HepG2 (cell line): ENCODE data around the gene CD19. TPM values are rescaled to one million over a fixed set of nuclear protein-coding genes. Genes with fewer than 3 reads are reported as not detected.

Experiments
- DMAP1 ChIP-seq: IDR thresholded peaks from 2 replicates; pipeline ENCODE4 v1.6.1; 2016
- FOXJ3 ChIP-seq: sonication (generic); formaldehyde crosslinking; IDR thresholded peaks from 2 replicates; pipeline ENCODE4 v1.4.0; 2020; ENCODE audit warnings: missing genetic modification reagents, mild to moderate bottlenecking, borderline replicate concordance
- KAT7 ChIP-seq: IDR thresholded peaks from 2 replicates; pipeline ENCODE4 v1.6.1; 2018; ENCODE audit warnings: borderline replicate concordance, missing compliant biosample characterization
- KDM5A ChIP-seq: fragments of 200-600 bp; sonication (generic); IDR thresholded peaks from 2 replicates; pipeline ENCODE4 v1.7.0; 2018; ENCODE audit warnings: antibody characterized with exemption, mild to moderate bottlenecking, low read length, borderline replicate concordance
- KLF6 ChIP-seq: IDR thresholded peaks from 2 replicates; pipeline ENCODE4 v1.8.0; 2016; ENCODE audit warnings: missing biosample characterization, missing genetic modification reagents
- NFE2L2 ChIP-seq: fragments of 150-350 bp; IDR thresholded peaks from 2 replicates; pipeline ENCODE4 v1.6.1; 2014; ENCODE audit warnings: low read length
- NR1H2 ChIP-seq: sonication (generic); formaldehyde crosslinking; IDR thresholded peaks from 2 replicates; pipeline ENCODE4 v1.8.1; 2022; ENCODE audit warnings: low read depth, missing genetic modification reagents, borderline replicate concordance
- NR2F2 ChIP-seq: IDR thresholded peaks from 2 replicates; pipeline ENCODE4 v1.6.1; 2012; ENCODE audit warnings: low read depth, inconsistent platforms, borderline replicate concordance
- RBM39 ChIP-seq: fragments of 200-400 bp; formaldehyde crosslinking; IDR thresholded peaks from one replicate; pipeline ENCODE4 v1.6.1; 2018; ENCODE audit warnings: antibody characterized with exemption, mild to moderate bottlenecking, low read depth, low read length; ENCODE audit not compliant: poor library complexity, severe bottlenecking
- TARDBP ChIP-seq: sonication (generic); formaldehyde crosslinking; IDR thresholded peaks from 2 replicates; pipeline ENCODE4 v1.8.0; 2022; ENCODE audit warnings: mild to moderate bottlenecking, missing genetic modification reagents
- TBX2 ChIP-seq: sonication (generic); formaldehyde crosslinking; IDR thresholded peaks from 2 replicates; pipeline ENCODE4 v1.5.0; 2020; ENCODE audit warnings: missing genetic modification reagents, mild to moderate bottlenecking, borderline replicate concordance
- ZNF547 ChIP-seq: sonication (generic); formaldehyde crosslinking; IDR thresholded peaks from 2 replicates; pipeline ENCODE4 v1.5.1; 2020; ENCODE audit warnings: mild to moderate bottlenecking, missing genetic modification reagents
- ZZZ3 ChIP-seq: sonication (generic); formaldehyde crosslinking; IDR thresholded peaks from 2 replicates; pipeline ENCODE4 v1.4.0; 2020; ENCODE audit warnings: missing genetic modification reagents, mild to moderate bottlenecking, borderline replicate concordance
- polyA plus RNA-seq, 8 experiments: library from polyadenylated mRNA; depleted of rRNA in 3 of 8; stranded (reverse) in 7 of 8; unstranded in 1 of 8; fragments of >200 nt; fragmentation: Illumina TruSeq in 4 of 8; extraction: Trizol in 4 of 8; gene quantifications; 2 replicates each; pipeline versions ENCODE4 v1.2.1 to v1.2.3, GENCODE V29; 2011 to 2016; ENCODE audit warnings: low read depth in 4 of 8, missing spikeins in 1 of 8, mixed read lengths in 1 of 8; ENCODE audit not compliant: insufficient read depth in 1 of 8
- total RNA-seq, 5 experiments: library from RNA; depleted of rRNA; stranded (reverse); fragments of >200 nt; fragmentation: Illumina TruSeq; extraction: Trizol; gene quantifications; 2 replicates each; pipeline ENCODE4 v1.2.3, GENCODE V29; 2016; ENCODE audit warnings: low read depth in 1 of 5
- TF ChIP-seq, protein P1 (sequence below): sonication (generic); formaldehyde crosslinking; IDR thresholded peaks from 2 replicates; pipeline ENCODE4 v1.4.0; 2020; ENCODE audit warnings: missing genetic modification reagents
- TF ChIP-seq, protein P2 (sequence below): sonication (generic); formaldehyde crosslinking; IDR thresholded peaks from 2 replicates; pipeline ENCODE4 v1.9.0; 2021; ENCODE audit warnings: missing genetic modification reagents, borderline replicate concordance
- TF ChIP-seq, protein P3 (sequence below): sonication (generic); formaldehyde crosslinking; conservative IDR thresholded peaks from 2 replicates; pipeline ENCODE4 v1.4.0; 2020; ENCODE audit warnings: mild to moderate bottlenecking, missing genetic modification reagents, moderate library complexity
- TF ChIP-seq, protein P4 (sequence below): sonication (generic); formaldehyde crosslinking; IDR thresholded peaks from 2 replicates; pipeline ENCODE4 v1.5.1; 2020; ENCODE audit warnings: mild to moderate bottlenecking, moderate library complexity, missing genetic modification reagents
- TF ChIP-seq, protein P5 (sequence below): sonication (generic); formaldehyde crosslinking; conservative IDR thresholded peaks from 2 replicates; pipeline ENCODE4 v1.5.0; 2020; ENCODE audit warnings: missing genetic modification reagents
- TF ChIP-seq, protein P6 (sequence below): sonication (generic); formaldehyde crosslinking; IDR thresholded peaks from 2 replicates; pipeline ENCODE4 v1.4.0; 2020; ENCODE audit warnings: low read depth, mild to moderate bottlenecking, missing genetic modification reagents

Gene CD19
- total and polyA plus RNA-seq, 2 of the 13 experiments (the other 11 are each of a cell fraction or from before 2014, with no cell fraction given), result 0.55 to 1.1 TPM

DNA sequence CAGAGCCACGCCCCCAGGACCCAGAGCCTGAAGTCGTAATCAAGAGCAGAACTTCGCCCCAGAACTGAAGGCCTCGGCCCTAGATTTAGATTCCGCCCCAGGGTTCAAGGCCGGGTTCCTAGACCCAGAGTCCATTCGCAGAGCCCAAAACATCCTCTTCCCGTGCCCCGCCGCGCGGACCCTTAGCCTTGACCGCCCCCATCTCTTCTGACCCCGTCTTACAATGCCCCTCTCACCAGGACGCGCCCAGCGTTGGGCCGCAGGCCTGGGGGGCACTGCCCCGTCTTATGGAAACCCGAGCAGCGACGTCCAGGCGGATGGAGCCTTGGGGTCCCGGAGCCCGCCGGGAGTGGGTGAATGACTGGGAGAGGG, 5.0 kb downstream of the CD19 start (continued):
- TF ChIP-seq, protein P1, sequence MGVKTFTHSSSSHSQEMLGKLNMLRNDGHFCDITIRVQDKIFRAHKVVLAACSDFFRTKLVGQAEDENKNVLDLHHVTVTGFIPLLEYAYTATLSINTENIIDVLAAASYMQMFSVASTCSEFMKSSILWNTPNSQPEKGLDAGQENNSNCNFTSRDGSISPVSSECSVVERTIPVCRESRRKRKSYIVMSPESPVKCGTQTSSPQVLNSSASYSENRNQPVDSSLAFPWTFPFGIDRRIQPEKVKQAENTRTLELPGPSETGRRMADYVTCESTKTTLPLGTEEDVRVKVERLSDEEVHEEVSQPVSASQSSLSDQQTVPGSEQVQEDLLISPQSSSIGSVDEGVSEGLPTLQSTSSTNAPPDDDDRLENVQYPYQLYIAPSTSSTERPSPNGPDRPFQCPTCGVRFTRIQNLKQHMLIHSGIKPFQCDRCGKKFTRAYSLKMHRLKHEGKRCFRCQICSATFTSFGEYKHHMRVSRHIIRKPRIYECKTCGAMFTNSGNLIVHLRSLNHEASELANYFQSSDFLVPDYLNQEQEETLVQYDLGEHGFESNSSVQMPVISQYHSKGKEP (CRISPR knock-in tag), result no peak
- TF ChIP-seq, protein P2, sequence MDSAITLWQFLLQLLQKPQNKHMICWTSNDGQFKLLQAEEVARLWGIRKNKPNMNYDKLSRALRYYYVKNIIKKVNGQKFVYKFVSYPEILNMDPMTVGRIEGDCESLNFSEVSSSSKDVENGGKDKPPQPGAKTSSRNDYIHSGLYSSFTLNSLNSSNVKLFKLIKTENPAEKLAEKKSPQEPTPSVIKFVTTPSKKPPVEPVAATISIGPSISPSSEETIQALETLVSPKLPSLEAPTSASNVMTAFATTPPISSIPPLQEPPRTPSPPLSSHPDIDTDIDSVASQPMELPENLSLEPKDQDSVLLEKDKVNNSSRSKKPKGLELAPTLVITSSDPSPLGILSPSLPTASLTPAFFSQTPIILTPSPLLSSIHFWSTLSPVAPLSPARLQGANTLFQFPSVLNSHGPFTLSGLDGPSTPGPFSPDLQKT, result no peak
- TF ChIP-seq, protein P3, sequence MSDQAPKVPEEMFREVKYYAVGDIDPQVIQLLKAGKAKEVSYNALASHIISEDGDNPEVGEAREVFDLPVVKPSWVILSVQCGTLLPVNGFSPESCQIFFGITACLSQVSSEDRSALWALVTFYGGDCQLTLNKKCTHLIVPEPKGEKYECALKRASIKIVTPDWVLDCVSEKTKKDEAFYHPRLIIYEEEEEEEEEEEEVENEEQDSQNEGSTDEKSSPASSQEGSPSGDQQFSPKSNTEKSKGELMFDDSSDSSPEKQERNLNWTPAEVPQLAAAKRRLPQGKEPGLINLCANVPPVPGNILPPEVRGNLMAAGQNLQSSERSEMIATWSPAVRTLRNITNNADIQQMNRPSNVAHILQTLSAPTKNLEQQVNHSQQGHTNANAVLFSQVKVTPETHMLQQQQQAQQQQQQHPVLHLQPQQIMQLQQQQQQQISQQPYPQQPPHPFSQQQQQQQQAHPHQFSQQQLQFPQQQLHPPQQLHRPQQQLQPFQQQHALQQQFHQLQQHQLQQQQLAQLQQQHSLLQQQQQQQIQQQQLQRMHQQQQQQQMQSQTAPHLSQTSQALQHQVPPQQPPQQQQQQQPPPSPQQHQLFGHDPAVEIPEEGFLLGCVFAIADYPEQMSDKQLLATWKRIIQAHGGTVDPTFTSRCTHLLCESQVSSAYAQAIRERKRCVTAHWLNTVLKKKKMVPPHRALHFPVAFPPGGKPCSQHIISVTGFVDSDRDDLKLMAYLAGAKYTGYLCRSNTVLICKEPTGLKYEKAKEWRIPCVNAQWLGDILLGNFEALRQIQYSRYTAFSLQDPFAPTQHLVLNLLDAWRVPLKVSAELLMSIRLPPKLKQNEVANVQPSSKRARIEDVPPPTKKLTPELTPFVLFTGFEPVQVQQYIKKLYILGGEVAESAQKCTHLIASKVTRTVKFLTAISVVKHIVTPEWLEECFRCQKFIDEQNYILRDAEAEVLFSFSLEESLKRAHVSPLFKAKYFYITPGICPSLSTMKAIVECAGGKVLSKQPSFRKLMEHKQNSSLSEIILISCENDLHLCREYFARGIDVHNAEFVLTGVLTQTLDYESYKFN (CRISPR knock-in tag), result peak; percentile 75
- TF ChIP-seq TBX2 (CRISPR knock-in tag), result no peak; the same call in 1 of the 2 replicates
- TF ChIP-seq NR1H2 (CRISPR knock-in tag), result no peak
- TF ChIP-seq KAT7, result no peak
- TF ChIP-seq, protein P4, sequence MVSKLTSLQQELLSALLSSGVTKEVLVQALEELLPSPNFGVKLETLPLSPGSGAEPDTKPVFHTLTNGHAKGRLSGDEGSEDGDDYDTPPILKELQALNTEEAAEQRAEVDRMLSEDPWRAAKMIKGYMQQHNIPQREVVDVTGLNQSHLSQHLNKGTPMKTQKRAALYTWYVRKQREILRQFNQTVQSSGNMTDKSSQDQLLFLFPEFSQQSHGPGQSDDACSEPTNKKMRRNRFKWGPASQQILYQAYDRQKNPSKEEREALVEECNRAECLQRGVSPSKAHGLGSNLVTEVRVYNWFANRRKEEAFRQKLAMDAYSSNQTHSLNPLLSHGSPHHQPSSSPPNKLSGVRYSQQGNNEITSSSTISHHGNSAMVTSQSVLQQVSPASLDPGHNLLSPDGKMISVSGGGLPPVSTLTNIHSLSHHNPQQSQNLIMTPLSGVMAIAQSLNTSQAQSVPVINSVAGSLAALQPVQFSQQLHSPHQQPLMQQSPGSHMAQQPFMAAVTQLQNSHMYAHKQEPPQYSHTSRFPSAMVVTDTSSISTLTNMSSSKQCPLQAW (CRISPR knock-in tag), result no peak; the same call in 1 of the 2 replicates
- no peak for TF ChIP-seq KDM5A
- no peak for TF ChIP-seq ZZZ3 (CRISPR knock-in tag)
- TF ChIP-seq ZNF547, result no peak
- TF ChIP-seq, protein P5, sequence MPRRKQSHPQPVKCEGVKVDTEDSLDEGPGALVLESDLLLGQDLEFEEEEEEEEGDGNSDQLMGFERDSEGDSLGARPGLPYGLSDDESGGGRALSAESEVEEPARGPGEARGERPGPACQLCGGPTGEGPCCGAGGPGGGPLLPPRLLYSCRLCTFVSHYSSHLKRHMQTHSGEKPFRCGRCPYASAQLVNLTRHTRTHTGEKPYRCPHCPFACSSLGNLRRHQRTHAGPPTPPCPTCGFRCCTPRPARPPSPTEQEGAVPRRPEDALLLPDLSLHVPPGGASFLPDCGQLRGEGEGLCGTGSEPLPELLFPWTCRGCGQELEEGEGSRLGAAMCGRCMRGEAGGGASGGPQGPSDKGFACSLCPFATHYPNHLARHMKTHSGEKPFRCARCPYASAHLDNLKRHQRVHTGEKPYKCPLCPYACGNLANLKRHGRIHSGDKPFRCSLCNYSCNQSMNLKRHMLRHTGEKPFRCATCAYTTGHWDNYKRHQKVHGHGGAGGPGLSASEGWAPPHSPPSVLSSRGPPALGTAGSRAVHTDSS, result no peak
- no peak for TF ChIP-seq RBM39
- TF ChIP-seq DMAP1 (CRISPR knock-in tag), result no peak
- TF ChIP-seq KLF6, result no peak
- TF ChIP-seq, protein P6, sequence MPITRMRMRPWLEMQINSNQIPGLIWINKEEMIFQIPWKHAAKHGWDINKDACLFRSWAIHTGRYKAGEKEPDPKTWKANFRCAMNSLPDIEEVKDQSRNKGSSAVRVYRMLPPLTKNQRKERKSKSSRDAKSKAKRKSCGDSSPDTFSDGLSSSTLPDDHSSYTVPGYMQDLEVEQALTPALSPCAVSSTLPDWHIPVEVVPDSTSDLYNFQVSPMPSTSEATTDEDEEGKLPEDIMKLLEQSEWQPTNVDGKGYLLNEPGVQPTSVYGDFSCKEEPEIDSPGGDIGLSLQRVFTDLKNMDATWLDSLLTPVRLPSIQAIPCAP (CRISPR knock-in tag), result no peak
- no peak for TF ChIP-seq NR2F2
- TF ChIP-seq TARDBP (CRISPR knock-in tag), result no peak
- TF ChIP-seq NFE2L2, result no peak
- no peak for TF ChIP-seq FOXJ3 (CRISPR knock-in tag)
